Adrenal gland (tissue), 5 donors: Measurements from ENCODE around the gene AFMID.

Experiments used
- POLR2A ChIP-seq, 2 donors: fragments of 450-650 bp; IDR thresholded peaks; one replicate each; pipeline ENCODE4 v1.6.1; 2017; ENCODE audit warnings: antibody characterized with exemption in 2 of 2, mild to moderate bottlenecking in 2 of 2, moderate library complexity in 1 of 2
- TF ChIP-seq, protein P1 (sequence below), 6 experiments: fragments of 450-650 bp in 4 of 6; fragments of 200-600 bp in 2 of 6; sonication (generic) in 1 of 6; IDR thresholded peaks; 1 replicate in 5 of 6; 2 replicates in 1 of 6; pipeline versions ENCODE4 v1.5.1 to v1.8.0; 2016 to 2021; ENCODE audit warnings: antibody characterized with exemption in 6 of 6, mild to moderate bottlenecking in 2 of 6, moderate library complexity in 1 of 6
- donor health status: DM: no; HTN: no; CAD: no.

DNA sequence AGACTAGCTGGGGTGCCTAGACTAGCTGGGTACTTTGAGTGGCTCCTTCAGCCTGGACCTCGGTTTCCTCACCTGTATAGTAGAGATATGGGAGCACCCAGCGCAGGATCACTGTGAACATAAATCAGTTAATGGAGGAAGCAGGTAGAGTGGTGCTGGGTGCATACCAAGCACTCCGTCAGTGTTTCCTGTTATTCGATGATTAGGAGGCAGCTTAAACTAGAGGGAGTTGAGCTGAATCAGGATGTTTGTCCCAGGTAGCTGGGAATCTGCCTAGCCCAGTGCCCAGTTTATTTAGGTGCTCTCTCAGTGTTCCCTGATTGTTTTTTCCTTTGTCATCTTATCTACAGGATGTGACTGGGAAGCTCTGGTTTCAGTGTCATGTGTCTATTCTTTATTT is 35.9 kb downstream of the AFMID start:
- TF ChIP-seq, protein P1, sequence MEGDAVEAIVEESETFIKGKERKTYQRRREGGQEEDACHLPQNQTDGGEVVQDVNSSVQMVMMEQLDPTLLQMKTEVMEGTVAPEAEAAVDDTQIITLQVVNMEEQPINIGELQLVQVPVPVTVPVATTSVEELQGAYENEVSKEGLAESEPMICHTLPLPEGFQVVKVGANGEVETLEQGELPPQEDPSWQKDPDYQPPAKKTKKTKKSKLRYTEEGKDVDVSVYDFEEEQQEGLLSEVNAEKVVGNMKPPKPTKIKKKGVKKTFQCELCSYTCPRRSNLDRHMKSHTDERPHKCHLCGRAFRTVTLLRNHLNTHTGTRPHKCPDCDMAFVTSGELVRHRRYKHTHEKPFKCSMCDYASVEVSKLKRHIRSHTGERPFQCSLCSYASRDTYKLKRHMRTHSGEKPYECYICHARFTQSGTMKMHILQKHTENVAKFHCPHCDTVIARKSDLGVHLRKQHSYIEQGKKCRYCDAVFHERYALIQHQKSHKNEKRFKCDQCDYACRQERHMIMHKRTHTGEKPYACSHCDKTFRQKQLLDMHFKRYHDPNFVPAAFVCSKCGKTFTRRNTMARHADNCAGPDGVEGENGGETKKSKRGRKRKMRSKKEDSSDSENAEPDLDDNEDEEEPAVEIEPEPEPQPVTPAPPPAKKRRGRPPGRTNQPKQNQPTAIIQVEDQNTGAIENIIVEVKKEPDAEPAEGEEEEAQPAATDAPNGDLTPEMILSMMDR (IDR thresholded peaks at IDR 0.05), result no peak
- TF ChIP-seq POLR2A (IDR thresholded peaks at IDR 0.05), result no peak
